NOMO-1 (cell line): ENCODE results near the gene PAXX.

Experiments
- DNase-seq, 2 experiments: peaks; one replicate each; lab custom pipeline; 2025; ENCODE audit not compliant: unreplicated experiment in 2 of 2; lab: John Stamatoyannopoulos, UW

PAXX gene

DNA sequence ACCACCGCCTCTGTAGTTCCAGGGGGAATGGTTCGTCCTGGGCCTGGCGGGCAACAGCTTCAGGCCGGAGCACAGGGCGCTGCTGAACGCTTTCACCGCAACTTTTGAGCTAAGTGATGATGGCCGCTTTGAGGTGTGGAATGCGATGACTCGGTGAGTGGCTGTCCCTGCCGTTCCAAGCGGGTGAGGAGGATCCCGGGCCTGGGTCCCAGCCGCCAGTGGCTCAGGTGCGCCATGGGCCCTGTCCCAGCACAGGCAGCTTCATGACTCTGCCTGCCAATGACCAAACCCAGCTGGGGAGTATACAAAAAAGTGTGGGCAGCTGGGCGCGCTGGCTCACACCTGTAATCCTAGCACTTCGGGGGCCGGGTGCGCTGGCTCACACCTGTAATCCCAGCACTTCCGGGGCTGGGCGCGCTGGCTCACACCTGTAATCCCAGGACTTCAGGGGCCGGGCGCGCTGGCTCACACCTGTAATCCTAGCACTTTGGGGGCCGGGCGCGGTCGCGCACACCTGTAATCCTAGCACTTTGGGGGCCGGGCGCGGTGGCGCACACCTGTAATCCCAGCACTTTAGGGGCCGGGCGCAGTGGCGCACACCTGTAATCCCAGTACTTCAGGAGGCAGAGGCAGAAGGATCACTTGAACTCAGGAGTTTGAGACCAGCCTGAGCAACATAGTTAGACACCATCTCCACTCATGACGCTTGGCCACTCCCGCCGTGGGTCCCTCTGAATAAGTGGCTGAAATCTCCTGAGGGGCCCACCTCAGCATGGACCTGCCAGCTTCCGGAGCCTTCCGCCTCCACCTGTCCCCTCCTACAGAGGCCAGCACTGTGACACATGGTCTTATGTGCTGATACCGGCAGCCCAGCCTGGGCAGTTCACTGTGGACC is 39.1 kb upstream of the PAXX start:
- DNase-seq: no peak

DNA sequence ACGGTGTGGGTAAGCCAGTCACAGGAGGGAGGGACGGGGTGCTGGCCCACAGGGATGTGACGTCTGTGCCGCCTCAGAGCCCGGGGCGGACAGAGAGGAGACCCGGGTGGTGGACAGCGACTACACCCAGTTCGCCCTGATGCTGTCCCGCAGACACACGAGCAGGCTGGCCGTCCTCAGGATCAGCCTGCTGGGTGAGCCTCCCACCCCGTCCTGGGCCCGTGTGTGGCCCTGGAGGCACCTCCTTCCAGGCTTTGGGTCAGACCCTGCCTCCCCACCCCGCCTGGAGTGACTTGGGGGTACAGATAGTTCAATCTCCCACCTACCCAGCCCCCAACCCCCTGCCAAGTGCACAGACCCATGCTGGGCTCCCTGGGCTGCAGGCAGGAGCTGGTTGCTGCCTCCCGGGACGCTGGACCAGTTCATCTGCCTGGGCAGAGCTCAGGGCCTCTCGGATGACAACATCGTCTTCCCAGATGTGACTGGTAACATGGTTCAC is 38.4 kb upstream of the PAXX start:
- DNase-seq: no peak

DNA sequence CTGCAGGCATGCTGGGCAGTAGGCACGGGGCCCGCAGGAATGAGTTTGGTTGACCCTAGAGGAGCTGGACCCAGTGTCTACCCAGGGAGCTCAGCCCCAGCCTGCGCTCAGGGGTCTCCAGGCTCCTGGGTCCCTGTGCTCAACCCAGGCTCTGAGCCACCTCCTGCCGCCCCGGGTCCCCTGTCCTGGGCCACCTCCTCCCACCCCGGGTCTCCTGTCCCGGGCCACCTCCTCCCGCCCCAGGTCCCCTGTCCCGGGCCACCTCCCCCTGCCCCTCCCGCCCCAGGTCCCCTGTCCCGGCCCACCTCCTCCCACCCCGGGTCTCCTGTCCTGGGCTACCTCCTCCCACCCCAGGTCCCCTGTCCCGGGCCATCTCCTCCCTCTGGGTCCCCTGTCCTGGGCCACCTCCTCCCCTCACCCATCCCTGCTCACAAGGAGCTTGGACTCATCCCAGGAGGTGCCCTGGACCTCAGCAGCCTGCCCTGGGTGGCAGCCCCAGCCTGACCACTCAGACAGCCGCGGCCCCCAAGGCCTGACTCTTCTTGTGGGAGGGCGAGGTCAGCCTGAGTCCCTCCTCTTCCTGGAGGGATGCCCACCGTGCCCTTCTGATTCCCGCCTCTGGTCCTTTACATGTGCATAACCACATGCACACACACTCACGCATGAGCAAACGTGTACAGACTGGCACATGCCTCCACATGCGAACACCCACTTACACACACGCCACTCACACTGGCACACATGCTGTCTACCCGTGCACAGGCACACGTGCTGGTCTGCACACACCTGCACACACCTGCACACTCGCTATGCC is 37.7 kb upstream of the PAXX start:
- DNase-seq: no peak

DNA sequence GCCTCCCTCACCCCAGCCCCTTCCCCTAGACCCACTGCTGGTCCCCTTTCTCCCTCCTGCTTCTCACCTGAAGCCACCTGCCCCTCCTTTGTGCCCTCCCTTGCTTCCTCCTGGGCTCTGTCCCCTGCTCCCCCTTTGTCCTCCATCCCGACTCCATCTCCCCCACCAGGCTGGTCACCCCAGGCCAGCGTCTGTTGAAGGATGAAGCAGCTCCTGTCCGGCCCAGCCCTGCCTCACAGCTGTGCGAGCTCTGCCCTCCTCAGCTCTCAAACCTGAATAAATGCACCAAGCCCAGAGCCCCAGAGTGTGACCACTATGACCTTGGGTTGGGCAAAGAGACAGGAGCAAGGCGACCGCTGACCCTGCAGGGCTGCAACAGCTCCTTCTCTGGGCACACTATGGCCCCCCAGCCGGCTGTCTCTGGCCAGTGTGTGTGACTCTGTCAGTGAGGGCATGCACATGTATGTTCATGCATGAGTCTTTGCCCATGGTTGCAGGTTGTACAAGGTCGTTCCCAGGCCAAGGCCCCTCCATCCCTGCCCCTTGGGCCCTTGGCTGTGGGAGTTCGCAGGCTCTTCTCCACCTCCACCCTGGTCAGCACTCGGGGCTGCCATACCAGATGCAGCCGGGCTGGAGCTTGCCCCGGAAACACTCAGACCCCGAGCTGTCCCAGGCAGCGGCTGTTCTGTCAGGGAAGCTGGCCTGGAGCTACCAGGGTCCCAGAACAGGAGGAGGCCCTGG is 36.9 kb upstream of the PAXX start:
- no peak for DNase-seq

DNA sequence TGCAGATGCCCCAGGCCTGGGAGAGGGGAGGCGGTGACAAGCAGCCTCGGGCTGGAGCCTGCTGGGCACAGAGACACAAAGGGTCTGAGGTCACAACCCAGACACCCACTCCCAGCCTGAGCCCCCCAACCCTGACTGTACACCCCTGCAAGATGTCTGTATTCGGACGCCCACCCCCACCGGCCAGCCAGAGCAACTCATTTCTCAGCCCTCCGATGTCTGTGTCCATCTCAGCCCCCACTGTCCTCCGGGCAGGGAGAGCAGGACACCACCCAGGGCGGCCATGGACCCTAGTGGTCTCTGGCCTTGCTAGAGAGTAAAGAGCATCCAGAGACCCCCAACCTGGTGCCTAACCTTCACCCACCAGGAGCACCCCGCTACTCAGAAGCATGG is 36.3 kb upstream of the PAXX start:
- no peak for DNase-seq

DNA sequence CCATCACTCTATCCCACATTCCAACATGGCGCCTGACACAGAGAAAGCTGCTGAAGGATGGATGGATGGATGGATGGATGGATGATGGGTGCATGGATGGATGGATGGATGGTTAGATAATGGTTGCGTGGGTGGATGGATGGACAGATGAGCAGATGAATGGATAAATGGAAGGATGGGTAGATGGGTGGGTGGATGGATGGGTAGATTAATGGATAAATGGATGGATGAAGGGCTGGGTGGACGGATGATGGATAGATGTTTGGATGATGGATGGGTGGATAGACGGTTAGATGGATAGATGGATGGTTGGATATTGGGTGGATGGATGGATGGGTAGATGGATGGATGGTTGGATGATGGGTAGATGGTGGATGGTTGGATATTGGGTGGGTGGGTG is 35.6 kb upstream of the PAXX start:
- DNase-seq: no peak

DNA sequence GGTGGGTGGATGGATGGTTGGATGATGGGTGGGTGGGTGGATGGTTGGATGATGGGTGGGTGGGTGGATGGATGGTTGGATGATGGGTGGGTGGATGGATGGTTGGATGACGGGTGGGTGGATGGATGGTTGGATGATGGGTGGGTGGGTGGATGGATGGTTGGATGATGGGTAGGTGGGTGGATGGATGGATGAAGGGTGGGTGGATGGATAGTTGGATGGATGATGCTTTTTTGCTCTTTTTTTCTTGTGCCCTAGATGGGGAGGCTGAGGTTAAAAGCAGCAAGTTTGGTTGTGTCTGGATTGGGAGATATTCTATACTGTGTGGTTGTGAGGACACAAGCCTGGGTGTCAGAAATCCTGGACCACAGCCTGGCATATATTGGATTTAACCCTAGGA is 34.8 kb upstream of the PAXX start:
- no peak for DNase-seq

DNA sequence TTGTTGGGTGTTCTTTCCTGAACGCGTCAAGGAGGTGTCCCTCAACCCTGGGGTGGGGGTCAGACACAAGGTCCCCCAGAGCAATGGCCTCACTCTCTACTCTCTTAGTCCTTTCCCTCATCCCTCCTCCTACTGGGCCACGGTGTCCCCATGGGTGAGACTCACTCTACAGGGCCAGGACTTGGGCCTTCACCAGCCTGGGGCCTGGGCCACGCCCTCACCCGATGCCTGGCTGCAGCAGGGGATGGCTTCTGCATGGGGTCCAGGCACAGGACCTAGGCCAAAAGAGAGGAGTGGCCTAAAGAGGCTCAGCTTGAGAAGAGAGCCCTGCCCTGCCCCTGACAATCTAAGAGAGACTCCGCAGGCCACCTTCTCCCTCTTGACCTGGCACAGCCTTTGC is 34.3 kb upstream of the PAXX start:
- no peak for DNase-seq

DNA sequence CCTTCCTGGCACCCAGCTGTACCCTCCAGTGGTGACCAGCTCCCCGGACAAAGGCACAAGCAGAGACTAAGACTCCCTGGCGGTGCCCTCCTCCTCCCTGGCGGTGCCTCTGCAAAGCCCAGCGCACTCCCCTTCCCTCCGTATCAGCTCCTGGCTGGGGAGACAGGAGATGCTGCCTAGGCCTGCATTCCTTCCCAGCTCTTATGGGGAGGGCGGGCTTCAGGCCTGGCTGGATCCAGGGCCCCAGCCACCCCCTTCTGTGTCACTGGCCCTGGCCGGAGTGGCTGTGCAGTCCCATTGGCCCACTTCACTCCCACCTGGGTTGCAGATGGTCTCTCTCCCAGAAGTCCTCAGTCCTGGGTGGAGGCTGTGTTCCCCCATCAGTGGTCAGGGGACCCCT is 33.7 kb upstream of the PAXX start:
- no peak for DNase-seq

DNA sequence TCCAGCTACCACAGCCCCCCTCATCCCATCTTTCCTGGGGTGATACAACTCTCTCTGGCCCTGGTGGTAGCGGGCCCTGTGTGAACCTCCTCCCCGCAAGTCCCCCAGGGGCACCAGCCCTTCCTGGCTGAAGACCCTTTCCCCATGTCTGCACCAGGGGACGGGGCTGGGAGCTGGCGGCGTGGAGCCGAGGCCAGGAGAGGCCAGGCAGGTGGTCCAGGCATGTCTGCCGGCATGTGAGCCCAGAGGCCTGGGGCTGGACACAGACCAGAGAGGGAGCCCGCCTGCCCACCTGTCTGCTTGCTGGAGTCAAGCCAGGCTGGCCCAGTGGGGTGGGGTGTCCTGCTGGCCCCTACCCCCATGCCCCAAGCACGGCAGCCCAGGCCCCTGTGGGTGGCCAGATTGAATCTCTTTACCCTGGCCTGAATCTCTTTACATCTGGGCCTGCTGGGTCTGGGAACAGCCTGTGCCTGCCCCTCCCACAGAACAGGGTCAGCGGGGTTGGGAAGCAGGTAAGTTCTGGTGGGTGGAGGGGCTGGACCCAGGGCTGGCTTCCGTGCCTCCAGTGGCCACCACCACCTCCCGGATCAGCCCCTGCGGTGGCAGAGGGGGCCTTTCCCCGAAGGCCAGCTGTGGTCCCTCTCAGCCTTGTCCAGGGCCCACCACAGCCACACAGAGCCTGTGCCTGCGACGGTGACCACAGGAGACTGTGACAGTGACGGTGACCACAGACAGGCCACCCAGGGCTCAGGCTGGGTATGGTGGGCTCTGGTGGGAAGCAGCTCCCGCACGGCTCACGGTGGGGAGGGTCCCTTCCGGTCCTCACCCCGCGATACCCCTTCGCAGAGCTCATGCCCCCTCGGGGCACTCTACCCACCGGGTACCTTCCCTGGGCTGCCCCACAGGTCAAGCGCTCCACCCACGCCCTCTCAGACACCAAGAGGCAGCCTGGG is 33.0 kb upstream of the PAXX start:
- DNase-seq: no peak

DNA sequence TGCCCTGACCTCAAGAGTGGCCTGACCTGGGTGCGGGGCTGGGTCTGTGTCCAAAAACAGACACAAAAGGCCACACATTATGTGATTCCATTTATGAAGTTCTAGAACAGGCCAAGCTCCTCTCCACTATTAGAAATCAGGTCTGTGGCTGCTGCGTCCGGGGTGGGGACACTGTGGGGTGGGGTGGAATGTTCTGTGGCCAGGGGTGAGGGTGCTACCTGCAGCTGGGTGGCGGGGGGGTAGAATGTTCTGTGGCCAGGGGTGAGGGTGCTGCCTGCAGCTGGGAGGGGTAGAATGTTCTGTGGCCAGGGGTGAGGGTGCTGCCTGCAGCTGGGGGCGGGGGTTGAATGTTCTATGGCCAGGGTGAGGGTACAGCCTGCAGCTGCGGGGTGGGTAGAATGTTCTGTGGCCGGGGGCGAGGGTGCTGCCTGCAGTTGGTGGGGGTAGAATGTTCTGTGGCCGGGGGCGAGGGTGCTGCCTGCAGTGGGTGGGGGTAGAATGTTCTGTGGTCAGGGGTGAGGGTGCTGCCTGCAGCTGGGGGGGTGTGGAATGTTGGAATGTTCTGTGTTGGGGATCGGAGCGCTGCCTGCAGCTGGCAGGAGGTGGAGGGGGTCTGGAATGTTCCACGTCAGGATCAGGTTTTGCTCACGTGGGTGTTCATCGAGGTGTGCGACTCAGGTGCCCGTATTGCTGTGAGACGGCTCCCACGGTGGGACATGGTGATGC is 31.8 kb upstream of the PAXX start:
- no peak for DNase-seq

DNA sequence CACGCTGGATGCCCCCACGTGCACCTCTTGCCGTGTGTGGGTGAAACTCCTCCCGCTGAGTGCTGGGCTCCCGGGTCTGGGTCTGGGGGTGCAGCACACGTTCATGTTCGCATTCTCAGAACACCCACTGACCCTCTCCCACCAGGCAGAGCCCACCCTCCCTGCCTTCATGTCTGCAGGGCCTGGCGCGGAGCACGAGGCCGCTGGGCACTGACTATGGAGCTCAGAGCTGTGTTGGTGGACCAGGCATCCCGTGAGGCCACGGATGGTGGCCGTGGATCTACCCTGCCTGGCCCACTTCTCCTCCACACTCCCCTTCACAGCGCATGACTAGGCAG is 31.3 kb upstream of the PAXX start:
- no peak for DNase-seq

DNA sequence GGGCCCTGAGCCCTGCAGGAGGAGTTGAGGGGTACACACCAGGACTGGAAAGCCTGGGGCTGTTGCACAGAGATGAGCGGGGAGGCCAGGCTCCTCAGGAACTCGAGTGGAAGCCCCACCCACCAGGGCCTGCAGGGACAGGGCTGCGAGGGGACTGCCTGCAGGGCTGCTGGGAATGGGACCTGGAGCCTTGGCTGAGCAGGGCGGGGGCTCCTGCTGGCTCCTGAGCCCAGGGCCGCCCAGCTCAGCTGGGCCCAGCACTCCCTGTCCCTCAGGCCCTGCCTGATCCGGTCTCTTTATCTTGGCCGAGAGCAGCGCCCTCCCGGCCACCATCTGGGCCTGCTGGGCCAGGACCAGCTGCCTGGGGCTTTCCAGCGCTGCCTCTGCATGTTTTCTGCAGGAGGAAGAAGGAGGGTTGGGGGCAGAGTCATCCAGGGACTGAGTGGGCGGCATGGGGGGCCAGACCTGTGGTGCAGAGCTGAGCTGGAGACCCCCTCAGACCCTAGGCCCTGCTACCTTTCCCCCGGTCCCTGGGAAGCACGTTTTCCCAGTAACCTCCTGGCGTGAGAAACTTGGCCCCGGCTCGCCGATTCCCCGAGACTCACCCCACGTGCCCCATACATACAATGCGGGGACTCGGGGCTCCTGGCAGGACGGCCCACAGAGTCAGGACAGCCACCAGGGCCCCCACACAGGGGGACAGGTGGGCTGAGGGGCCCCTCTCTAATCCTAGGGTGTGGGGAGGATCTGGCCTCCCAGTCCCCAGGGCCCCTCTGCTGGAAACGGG is 30.8 kb upstream of the PAXX start:
- no peak for DNase-seq

DNA sequence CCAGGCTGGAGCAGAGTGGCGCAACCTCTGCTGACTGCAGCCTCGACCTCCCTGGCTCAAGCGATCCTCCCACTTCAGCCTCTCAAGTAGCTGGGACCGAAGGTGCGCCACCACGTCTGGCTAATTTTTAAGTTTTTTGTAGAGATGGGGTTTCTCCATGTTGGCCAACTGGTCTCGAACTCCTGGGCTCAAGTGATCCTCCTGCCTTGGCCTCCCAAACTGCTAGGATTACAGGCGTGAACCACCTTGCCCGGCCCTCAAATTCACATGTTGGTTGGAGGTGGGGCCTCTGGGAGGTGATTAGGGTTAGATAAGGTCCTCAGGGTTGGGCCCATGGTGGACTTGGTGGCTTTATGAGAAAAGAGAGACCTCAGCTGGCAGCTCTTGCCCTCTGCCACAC is 30.1 kb upstream of the PAXX start:
- no peak for DNase-seq

DNA sequence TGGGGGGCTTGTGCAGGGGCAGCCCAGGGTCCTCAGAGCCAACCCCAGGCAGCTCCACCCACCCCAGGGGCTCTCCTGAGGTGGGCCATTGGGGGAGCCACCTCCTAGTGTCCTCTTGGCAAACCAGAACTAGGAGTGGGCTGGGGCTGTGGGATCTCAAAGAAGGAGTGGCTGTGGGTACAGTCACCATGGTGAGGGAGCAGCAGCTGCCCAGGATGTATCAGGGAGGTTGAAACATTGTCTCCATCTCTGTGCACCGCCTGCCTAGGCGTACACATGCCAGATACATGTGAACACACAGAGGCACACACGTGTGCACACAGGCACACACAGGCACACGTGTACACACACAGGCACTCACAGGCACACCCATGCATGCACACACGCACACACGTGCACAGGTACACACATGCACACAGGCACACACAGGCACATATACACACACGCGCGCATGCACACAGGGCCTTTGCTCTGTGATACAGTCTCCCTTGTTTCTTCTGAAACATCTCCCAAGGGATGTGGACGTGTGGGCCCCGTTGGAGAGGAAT is 29.4 kb upstream of the PAXX start:
- DNase-seq: no peak

DNA sequence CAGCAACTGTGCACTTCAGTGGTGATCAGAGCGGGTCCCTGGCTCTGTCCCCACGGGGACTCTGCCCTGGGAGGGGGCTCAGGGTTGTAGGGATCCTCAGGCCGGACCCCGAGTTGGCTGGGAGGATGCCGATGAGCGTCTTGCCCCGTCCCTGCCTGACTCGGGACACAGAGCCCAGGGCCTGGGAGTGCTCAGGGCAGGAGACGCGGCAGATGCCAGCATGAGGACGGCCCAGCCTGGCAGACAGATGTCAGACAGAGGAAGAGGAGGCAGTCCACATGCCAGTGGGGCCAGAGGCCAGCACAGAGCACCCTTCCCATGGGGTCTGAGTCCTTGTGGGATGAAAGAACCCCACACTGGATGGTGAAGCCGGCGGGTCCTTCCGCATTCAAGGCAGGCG is 28.9 kb upstream of the PAXX start:
- no peak for DNase-seq

DNA sequence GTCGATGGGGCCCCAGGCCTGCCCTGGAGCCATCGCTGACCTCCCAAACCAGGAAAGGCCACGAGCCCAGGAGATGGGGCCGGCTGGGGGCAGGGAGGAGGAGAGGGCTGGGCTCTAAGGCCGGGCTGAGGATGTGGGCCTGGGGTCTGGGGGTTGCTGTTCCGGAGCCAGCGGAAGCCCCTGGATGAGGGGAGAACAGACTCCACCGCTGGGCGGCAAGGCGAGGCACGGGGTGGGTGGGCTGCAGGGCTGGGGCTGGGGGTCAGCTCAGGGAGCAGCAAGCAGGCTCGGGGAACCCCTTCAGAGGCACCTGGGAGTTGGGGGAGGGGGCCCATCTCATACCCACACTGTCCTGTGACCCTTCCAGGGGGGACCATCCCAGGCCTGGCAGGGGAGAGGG is 28.5 kb upstream of the PAXX start:
- DNase-seq: no peak

DNA sequence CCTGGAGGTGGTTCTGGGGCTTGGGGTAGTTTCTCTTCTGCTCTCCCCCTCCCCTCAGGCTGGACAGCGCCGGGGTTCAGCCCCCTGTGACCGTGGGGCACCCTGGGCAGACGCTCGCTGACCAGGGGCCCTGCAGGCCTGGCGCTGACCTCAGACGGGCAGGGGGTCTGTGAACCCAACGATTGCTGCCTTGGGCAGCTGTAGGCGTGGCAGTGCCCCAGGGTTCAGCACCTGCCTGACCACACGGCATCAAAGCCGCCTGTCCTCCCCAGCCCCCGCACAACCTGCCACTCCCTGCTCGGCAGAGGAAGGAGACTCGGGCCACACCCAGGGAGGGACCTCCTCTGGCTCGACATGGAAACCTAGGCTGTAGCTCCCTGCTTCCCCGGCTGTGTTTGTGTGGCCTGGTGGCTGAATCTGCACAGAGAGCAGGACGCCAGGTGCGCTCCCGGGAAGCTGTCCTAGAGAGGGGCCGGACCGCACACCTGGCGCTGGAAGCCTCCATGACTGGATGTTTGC is 28.0 kb upstream of the PAXX start:
- no peak for DNase-seq
